GM13976 (cell line): ENCODE measurements around the gene WDR33.

Source experiments
- DNase-seq: peaks from one replicate; pipeline ENCODE4 v3.0.0; 2012; ENCODE audit warnings: low spot score
- in situ Hi-C: fragments of 300-500 bp; cut with MboI; formaldehyde crosslinking; loops from one replicate; pipeline ENCODE4 v1.12.0; 2022; ENCODE audit warnings: low sequenced_read_pairs, mixed read lengths, inconsistent platforms; ENCODE audit not compliant: unreplicated experiment
- TF ChIP-seq, protein P1 (sequence below): IDR thresholded peaks from 2 replicates; pipeline ENCODE4 v1.5.1; 2012; ENCODE audit warnings: borderline replicate concordance, mild to moderate bottlenecking; ENCODE audit not compliant: insufficient read depth; ENCODE audit errors: extremely low read depth, missing control alignments, control extremely low read depth

WDR33 gene

DNA sequence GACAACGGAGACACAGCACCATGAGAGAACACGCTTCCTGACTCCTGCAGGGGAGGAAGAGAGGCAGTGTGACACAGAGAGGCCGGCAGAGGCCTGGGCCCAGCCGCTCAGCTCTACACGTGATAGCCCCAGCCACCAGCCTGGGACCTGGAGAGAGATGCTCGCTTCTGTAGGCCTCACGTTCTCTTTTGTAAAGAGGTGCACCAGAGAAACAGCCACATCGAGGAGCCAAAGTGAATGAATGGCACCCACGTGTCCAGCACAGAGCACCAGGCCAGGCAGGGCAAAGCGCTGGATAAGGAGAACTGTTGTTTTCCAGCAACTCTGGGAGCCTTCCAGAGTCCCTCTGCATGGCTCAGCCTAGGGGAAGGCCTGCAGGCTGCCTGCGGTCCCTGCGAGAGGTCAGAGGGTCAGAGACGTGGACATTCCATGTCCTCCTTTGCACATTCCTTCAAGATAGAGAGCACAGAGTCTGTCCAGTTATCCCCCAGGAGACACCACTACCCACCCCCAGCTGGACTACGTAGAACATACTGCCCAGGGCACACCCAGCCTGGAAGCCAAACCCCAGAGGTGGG, 149.8 kb downstream of the WDR33 start:
- DNase-seq: no peak
- in situ Hi-C loops: no loop called here
- TF ChIP-seq, protein P1, sequence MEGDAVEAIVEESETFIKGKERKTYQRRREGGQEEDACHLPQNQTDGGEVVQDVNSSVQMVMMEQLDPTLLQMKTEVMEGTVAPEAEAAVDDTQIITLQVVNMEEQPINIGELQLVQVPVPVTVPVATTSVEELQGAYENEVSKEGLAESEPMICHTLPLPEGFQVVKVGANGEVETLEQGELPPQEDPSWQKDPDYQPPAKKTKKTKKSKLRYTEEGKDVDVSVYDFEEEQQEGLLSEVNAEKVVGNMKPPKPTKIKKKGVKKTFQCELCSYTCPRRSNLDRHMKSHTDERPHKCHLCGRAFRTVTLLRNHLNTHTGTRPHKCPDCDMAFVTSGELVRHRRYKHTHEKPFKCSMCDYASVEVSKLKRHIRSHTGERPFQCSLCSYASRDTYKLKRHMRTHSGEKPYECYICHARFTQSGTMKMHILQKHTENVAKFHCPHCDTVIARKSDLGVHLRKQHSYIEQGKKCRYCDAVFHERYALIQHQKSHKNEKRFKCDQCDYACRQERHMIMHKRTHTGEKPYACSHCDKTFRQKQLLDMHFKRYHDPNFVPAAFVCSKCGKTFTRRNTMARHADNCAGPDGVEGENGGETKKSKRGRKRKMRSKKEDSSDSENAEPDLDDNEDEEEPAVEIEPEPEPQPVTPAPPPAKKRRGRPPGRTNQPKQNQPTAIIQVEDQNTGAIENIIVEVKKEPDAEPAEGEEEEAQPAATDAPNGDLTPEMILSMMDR: no peak

GRCh38 chr2:127660291-127660578, 150.7 kb downstream of the WDR33 start:
- TF ChIP-seq, protein P1: no peak
- DNase-seq: no peak
- in situ Hi-C loops: no loop called here

GRCh38 chr2:127659408-127660290, 151.3 kb downstream of the WDR33 start:
- TF ChIP-seq, protein P1: no peak
- no peak for DNase-seq
- in situ Hi-C loops: no loop called here

DNA sequence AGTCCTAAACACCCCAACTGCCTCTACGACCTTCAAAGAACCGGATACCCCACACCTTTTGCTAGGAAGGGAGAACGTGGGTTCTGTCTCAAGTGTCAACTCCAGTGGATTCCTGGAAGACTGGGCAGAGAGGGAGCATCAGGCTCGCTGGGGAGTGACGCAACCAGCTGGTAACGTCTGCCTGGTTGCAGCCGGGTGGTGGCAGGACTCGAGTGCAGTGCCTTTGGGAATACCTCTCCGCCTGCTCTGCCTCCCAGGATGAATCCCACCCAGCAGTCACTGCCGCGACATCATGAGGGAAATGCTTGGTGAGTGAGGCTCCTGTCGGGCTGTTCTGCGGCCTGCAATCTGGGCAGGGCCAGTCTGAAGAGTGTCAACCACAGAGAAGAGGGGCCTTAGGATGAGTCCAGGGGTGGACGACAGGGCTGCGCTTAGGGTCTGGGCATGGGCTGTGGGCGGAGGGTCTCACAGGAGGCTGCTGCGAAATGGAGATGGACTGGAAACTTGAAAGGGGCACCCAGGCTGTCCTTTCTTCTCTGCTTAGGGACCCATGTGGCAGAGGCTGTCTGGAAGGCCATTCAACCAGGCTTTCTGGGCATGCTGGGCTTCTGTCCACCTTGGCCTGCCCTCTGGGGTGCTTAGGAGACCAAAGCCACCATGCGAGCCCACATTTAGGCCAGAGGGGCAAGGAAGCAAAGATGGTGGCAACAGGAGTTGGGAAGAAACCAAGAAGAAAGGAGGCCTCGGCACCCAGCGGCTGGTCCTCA, 152.1 kb downstream of the WDR33 start:
- TF ChIP-seq, protein P1: no peak
- no peak for DNase-seq
- in situ Hi-C loops: no loop called here

DNA sequence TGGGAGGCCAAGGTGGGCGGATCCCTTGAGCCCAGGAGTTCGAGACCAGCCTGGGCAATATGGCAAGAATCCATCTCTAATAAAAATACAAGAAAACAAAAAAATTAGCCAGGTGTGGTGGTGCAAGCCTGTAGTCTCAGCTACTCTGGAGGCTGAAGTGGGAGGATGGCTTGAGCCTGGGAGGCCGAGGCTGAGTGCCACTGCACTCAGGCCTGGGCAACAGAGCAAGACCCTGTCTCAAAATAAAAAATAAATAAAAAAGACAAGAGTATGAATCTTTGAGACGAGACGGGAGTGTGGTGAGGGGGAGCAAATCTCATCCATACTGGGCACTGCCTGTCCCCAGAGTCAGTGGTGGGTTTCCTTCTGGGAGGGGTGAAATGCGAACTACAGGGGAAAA, 152.8 kb downstream of the WDR33 start:
- no peak for DNase-seq
- in situ Hi-C loops: no loop called here
- TF ChIP-seq, protein P1: no peak

DNA sequence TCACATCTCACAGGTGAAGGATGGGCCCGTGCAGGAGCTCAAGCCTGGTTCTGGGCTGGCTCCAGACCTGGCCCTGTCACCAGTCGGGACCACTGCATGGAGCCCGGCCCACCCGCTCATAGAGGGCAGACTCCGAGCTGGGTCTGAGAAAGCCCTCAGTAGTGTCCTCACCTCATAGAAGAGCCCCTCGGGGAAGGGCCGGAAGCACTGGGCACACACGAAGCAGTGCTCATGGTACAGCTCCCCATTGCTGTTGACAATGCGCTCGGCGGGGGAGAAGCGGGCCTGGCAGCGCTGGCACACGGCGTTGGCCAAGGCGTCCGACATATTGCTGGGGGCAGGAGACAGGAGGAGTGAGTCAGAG, 153.8 kb downstream of the WDR33 start:
- in situ Hi-C loops: no loop called here
- TF ChIP-seq, protein P1: no peak
- DNase-seq: no peak
